ENCODE results near the gene BEST3.
"Not testable (repeated sequence)": the region's sequence is repeated elsewhere in the genome, so short reads cannot be mapped to it uniquely, and the experiment has no call there.

The BEST3 gene

GRCh38 chr12:69687390-69687789 is 11.7 kb downstream of the BEST3 start:
- DNase-seq, result no peak

GRCh38 chr12:69686731-69687130 is 12.4 kb downstream of the BEST3 start:
- no peak for DNase-seq

GRCh38 chr12:69685810-69686209 is 13.3 kb downstream of the BEST3 start:
- no peak for DNase-seq

GRCh38 chr12:69684466-69684865 is 14.6 kb downstream of the BEST3 start:
- no peak for DNase-seq

GRCh38 chr12:69682110-69682755 is 16.9 kb downstream of the BEST3 start:
- no peak for DNase-seq

- DNase-seq, result no peak
Observed at GRCh38 chr12:69679119-69679518, 20.0 kb downstream of the BEST3 start.

- DNase-seq, result no peak
Observed at GRCh38 chr12:69676257-69677012, 22.7 kb downstream of the BEST3 start.

- no peak for DNase-seq
Observed at GRCh38 chr12:69672195-69672594, 26.9 kb downstream of the BEST3 start.

GRCh38 chr12:69671597-69671996 is 27.5 kb downstream of the BEST3 start:
- no peak for DNase-seq

GRCh38 chr12:69666798-69667197 is 32.3 kb downstream of the BEST3 start:
- no peak for DNase-seq

GRCh38 chr12:69664930-69665377 is 34.1 kb downstream of the BEST3 start:
- not testable (repeated sequence) for DNase-seq

GRCh38 chr12:69663726-69664125 is 35.4 kb downstream of the BEST3 start:
- no peak for DNase-seq

- no peak for DNase-seq
Observed at GRCh38 chr12:69662764-69663163, 36.3 kb downstream of the BEST3 start.

- no peak for DNase-seq
Observed at GRCh38 chr12:69661386-69661785, 37.7 kb downstream of the BEST3 start.

GRCh38 chr12:69660164-69660863 is 38.8 kb downstream of the BEST3 start:
- DNase-seq, result no peak

- DNase-seq, result no peak
Observed at GRCh38 chr12:69658203-69658602, 40.9 kb downstream of the BEST3 start.

- DNase-seq, result no peak
Observed at GRCh38 chr12:69657376-69658137, 41.5 kb downstream of the BEST3 start.

- DNase-seq, result no peak
Observed at GRCh38 chr12:69655616-69656340, 43.3 kb downstream of the BEST3 start.

- no peak for DNase-seq
Observed at GRCh38 chr12:69653703-69654102, 45.4 kb downstream of the BEST3 start.

- no peak for DNase-seq
Observed at GRCh38 chr12:69651922-69652321, 47.2 kb downstream of the BEST3 start.

GRCh38 chr12:69649529-69649928 is 49.6 kb downstream of the BEST3 start:
- DNase-seq, result no peak

- DNase-seq, result no peak
Observed at GRCh38 chr12:69648476-69648875, 50.6 kb downstream of the BEST3 start.
